Fibroblast of pulmonary artery (primary cell): ENCODE results near the gene COQ10B.
A peak's percentile ranks its signal among the peaks of the same experiment; 100 is the strongest.

Experiments used
- DNase-seq: peaks from one replicate; pipeline ENCODE4 v3.0.0-alpha.2; 2010; ENCODE audit warnings: low read depth
- H3K4me3 ChIP-seq: replicated peaks from 2 replicates; pipeline ENCODE4 v1.5.1; 2011; ENCODE audit warnings: low read depth, mild to moderate bottlenecking, control low read depth, low read length, moderate library complexity
- CTCF ChIP-seq: IDR thresholded peaks from 2 replicates; pipeline ENCODE4 v1.5.1; 2011; ENCODE audit warnings: mild to moderate bottlenecking, control low read depth, low read length, inconsistent platforms; ENCODE audit errors: missing control alignments

COQ10B gene

DNA sequence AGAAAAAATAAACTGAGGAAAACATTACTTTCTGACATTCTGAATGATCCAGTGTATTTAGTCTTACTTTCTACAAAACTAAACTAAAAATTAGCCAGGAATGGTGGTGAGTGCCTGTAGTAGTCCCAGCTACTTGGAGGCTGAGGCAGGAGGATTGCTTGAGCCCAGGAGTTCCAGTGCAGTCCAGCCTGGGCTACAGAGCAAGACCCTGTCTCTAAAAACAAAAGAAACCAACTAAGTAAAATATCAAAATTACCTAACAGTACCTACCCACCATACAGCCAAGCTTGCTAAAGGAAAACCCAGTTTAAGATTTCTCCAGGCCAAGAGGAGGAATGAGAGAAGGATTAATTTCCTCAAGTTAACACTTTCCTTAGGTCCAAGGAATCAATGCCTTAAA, 43.3 kb downstream of the COQ10B start:
- no peak for TF ChIP-seq CTCF
- no peak for DNase-seq
- H3K4me3 ChIP-seq: no peak overlapping the region

GRCh38 chr2:197497326-197497725, 44.0 kb downstream of the COQ10B start:
- H3K4me3 ChIP-seq: peak overlapping the region; percentile 93
- DNase-seq: no peak
- no peak for TF ChIP-seq CTCF

DNA sequence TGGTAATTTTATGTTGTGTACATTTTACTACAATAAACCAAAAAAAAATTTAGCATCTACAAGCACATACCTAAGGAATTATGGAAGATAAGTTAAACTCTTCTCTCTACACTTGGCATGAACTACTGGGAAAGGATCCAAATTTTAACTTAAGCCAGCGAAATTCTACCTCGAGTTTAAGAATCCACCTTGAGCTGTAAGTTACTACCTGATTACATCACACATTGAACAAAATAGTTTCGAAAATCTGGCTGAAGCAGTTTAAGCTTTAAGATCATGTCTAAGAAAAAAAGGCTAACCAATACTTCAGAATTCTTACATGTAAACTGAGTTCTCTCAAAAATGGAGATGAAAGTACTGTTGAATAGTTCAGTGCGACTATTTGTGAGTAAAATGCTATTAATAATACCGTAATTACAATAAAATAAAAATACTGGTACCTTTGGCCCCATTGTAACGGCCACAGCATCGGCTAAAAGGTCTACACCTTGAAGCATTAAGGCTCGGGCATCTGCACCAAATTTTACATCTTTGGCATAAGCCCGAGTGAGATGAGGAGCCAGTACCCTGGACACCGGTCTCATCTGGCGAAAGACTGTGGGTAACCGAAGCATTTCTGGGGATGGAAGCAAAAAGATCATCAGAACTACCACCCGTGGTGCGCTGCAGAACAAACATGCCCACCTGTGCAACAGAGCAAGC, 45.0 kb downstream of the COQ10B start:
- peak overlapping the region; percentile 93 for H3K4me3 ChIP-seq
- DNase-seq: peak; percentile 11

DNA sequence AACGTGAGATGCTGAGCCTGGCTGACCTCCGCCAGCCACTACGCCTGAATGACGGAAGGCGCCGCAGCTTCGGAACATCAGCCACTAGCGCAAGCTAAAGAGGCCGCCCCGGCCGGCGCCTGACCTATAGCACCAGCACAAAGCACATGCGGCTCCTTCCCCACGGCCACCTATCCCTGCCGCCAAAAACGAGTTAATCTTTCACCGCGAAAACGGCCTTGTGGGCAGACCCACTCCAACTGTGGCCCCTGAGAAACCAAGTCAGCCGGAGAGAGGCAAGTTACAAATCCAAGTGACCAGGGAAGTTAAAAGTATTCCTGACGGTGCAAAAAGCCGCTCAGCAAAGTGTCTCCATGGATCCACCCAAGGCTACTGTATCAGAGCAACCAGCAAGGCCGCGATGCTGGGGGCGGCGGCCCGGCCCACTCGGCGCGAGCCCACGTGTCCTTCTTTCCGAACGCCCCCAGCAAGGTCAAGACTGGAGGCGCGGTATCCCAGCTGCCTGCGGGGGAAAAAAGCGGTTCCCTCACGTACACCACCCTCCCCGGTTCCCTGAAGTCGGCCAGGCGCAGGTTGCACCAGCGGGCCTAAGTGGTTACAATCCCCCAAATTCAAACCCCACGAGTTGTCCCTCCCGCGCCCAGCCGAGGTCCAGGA, 45.7 kb downstream of the COQ10B start:
- peak; percentile 51 for DNase-seq
- no peak for TF ChIP-seq CTCF
- H3K4me3 ChIP-seq: peak overlapping the region; percentile 93

More for the DNA sequence above, 45.0 kb downstream of the COQ10B start:
- TF ChIP-seq CTCF: no peak

- no peak for TF ChIP-seq CTCF
- DNase-seq: peak; percentile 100
- H3K4me3 ChIP-seq: peak within 1 kb of the TSS; percentile 93
These were observed 46.5 kb downstream of the COQ10B start, which contains the start of the genes HSPD1 and HSPE1 for GRCh38 chr2:197499594-197500502. Gene HSPD1 (minus strand): TSS chr2:197499840. CDS start chr2:197498848, 992 bp downstream. Gene HSPE1 (plus strand): TSS chr2:197500379. CDS start chr2:197500437, 58 bp downstream.

GRCh38 chr2:197500503-197501131, 47.3 kb downstream of the COQ10B start:
- TF ChIP-seq CTCF: no peak
- DNase-seq: peak; percentile 20
- peak overlapping the region; percentile 93 for H3K4me3 ChIP-seq
